Hippocampal formation (tissue), 2 donors: ENCODE measurements around the gene TRANK1.
"Not testable (repeated sequence)": the region's sequence is repeated elsewhere in the genome, so short reads cannot be mapped to it uniquely, and the experiment has no call there.

Source experiments
- DNase-seq, 2 donors: peaks; one replicate each; lab custom pipeline; 2025; lab: John Stamatoyannopoulos, UW

Gene TRANK1

GRCh38 chr3:36944641-36945270, at the start of gene TRANK1:
Gene TRANK1 (minus strand): TSS chr3:36945054. CDS start chr3:36944809, 245 bp downstream.
- DNase-seq = peak; percentile 23 to 25

GRCh38 chr3:36993326-36994283, 48.8 kb upstream of the TRANK1 start, which contains the start of gene MLH1:
Gene MLH1 (plus strand): TSS chr3:36993518. CDS start chr3:36993548, 30 bp downstream.
- DNase-seq = no peak

GRCh38 chr3:36992806-36993325, 48.0 kb upstream of the TRANK1 start, which contains the start of gene EPM2AIP1:
Gene EPM2AIP1 (minus strand): TSS chr3:36993131. CDS start chr3:36993077, 54 bp downstream.
- no peak for DNase-seq

- DNase-seq = no peak
These were observed 47.3 kb upstream of the TRANK1 start for GRCh38 chr3:36991923-36992805.

GRCh38 chr3:36991147-36991546, 46.3 kb upstream of the TRANK1 start:
- DNase-seq = no peak

GRCh38 chr3:36989568-36989967, 44.7 kb upstream of the TRANK1 start:
- no peak for DNase-seq

GRCh38 chr3:36989005-36989404, 44.2 kb upstream of the TRANK1 start:
- DNase-seq = no peak

GRCh38 chr3:36988356-36988755, 43.5 kb upstream of the TRANK1 start:
- DNase-seq = no peak

GRCh38 chr3:36981006-36981405, 36.2 kb upstream of the TRANK1 start:
- no peak for DNase-seq

GRCh38 chr3:36973139-36973538, 28.3 kb upstream of the TRANK1 start:
- no peak for DNase-seq

GRCh38 chr3:36972163-36972562, 27.3 kb upstream of the TRANK1 start:
- no peak for DNase-seq

GRCh38 chr3:36969540-36970432, 24.9 kb upstream of the TRANK1 start:
- DNase-seq = peak in 1 of 2 donors; percentile 6

GRCh38 chr3:36969085-36969484, 24.2 kb upstream of the TRANK1 start:
- no peak for DNase-seq

GRCh38 chr3:36965440-36965839, 20.6 kb upstream of the TRANK1 start:
- DNase-seq = no peak

- no peak for DNase-seq
These were observed 20.0 kb upstream of the TRANK1 start for GRCh38 chr3:36964817-36965216.

GRCh38 chr3:36964331-36964730, 19.5 kb upstream of the TRANK1 start:
- DNase-seq = no peak

- DNase-seq = not testable (repeated sequence)
These were observed 18.2 kb upstream of the TRANK1 start for GRCh38 chr3:36963008-36963407.

GRCh38 chr3:36960502-36960901, 15.6 kb upstream of the TRANK1 start:
- no peak for DNase-seq

GRCh38 chr3:36959821-36960220, 15.0 kb upstream of the TRANK1 start:
- no peak for DNase-seq

GRCh38 chr3:36957862-36958686, 13.2 kb upstream of the TRANK1 start:
- no peak for DNase-seq
